ENCODE measurements around the gene SV2B. TPM values are rescaled to one million over a fixed set of nuclear protein-coding genes. Genes with fewer than 3 reads are reported as not detected.

Gene SV2B
- polyA plus RNA-seq, 1 donor (not counting 4 experiments of a cell fraction or from before 2014, with no cell fraction given), result 0.04 TPM

GRCh38 chr15:91224755-91225380 lies 124.8 kb downstream of the SV2B start:
- no peaks in the 10 kb centered on the region for H4K20me1 ChIP-seq (ENCODE audit: control insufficient read depth, extremely low read depth, insufficient read depth, low read length)
- no peak overlapping the region for H2AFZ ChIP-seq (ENCODE audit: control insufficient read depth, low read length)
- DNase-seq (ENCODE audit: low read depth, low spot score) (no peak), FAIRE-seq (peak; percentile 43)
- H3K9me1 ChIP-seq (ENCODE audit: control insufficient read depth, extremely low read depth, insufficient read depth, low read length), result no peaks in the 10 kb centered on the region
- H3K27me3 ChIP-seq (ENCODE audit: control insufficient read depth, extremely low read depth, insufficient read depth, low read length), result no peaks in the 10 kb centered on the region
- H3K4me1 ChIP-seq (ENCODE audit: control insufficient read depth, extremely low read depth, insufficient read depth, low read length), result no peaks in the 10 kb centered on the region
- no peak for TF ChIP-seq EZH2 (IDR thresholded peaks at IDR 0.05; ENCODE audit: low read length)
- peak; percentile 49 to 79 (median 69) for TF ChIP-seq CTCF (optimal IDR thresholded peaks at IDR 0.05 in 1 of 3, IDR thresholded peaks at IDR 0.05 in 1 of 3, conservative IDR thresholded peaks at IDR 0.05 in 1 of 3; ENCODE audit: extremely low read depth in 1 of 3, insufficient read depth in 2 of 3, low read length in 3 of 3)
- no peak overlapping the region for H3K27ac ChIP-seq (ENCODE audit: control insufficient read depth, insufficient read depth, low read length)
- no peaks in the 10 kb centered on the region for H3K9me3 ChIP-seq (ENCODE audit: control insufficient read depth, low read depth, low read length)
- dilution Hi-C loops (cut with MboI; ENCODE audit: extremely low pct_ligation_motif_present, low sequenced_read_pairs), result no loop called here
- H3K4me3 ChIP-seq (ENCODE audit: control insufficient read depth in 2 of 3, extremely low read depth in 1 of 3, insufficient read depth in 2 of 3, low read depth in 1 of 3, low read length in 3 of 3), result no peak overlapping the region
- no peak overlapping the region for H3K9ac ChIP-seq (ENCODE audit: control insufficient read depth, extremely low read depth, insufficient read depth, low read length)
- H3K79me2 ChIP-seq (ENCODE audit: control insufficient read depth, insufficient read depth, low read length), result no peaks in the 10 kb centered on the region
- no peak overlapping the region for H3K4me2 ChIP-seq (ENCODE audit: control insufficient read depth, extremely low read depth, insufficient read depth, low read depth, low read length)
- H3K36me3 ChIP-seq (ENCODE audit: control insufficient read depth in 2 of 2, extremely low read depth in 1 of 2, insufficient read depth in 2 of 2, low read length in 2 of 2), result no peaks in the 10 kb centered on the region

GRCh38 chr15:91225741-91226140 lies 125.7 kb downstream of the SV2B start:
- dilution Hi-C loops (cut with MboI; ENCODE audit: extremely low pct_ligation_motif_present, low sequenced_read_pairs), result no loop called here
- Histone ChIP-seq H3K36me3 (ENCODE audit: control insufficient read depth in 2 of 2, extremely low read depth in 1 of 2, insufficient read depth in 2 of 2, low read length in 2 of 2) (no peaks in the 10 kb centered on the region), H3K79me2 (ENCODE audit: control insufficient read depth, insufficient read depth, low read length) (no peaks in the 10 kb centered on the region), H4K20me1 (ENCODE audit: control insufficient read depth, extremely low read depth, insufficient read depth, low read length) (no peaks in the 10 kb centered on the region), H3K4me3 (ENCODE audit: control insufficient read depth in 2 of 3, extremely low read depth in 1 of 3, insufficient read depth in 2 of 3, low read depth in 1 of 3, low read length in 3 of 3) (no peak overlapping the region), H3K9ac (ENCODE audit: control insufficient read depth, extremely low read depth, insufficient read depth, low read length) (no peak overlapping the region), H3K4me2 (ENCODE audit: control insufficient read depth, extremely low read depth, insufficient read depth, low read depth, low read length) (no peak overlapping the region), H3K9me1 (ENCODE audit: control insufficient read depth, extremely low read depth, insufficient read depth, low read length) (no peaks in the 10 kb centered on the region), H3K27ac (ENCODE audit: control insufficient read depth, insufficient read depth, low read length) (no peak overlapping the region), H3K9me3 (ENCODE audit: control insufficient read depth, low read depth, low read length) (no peaks in the 10 kb centered on the region), H2AFZ (ENCODE audit: control insufficient read depth, low read length) (no peak overlapping the region), H3K27me3 (ENCODE audit: control insufficient read depth, extremely low read depth, insufficient read depth, low read length) (no peaks in the 10 kb centered on the region), H3K4me1 (ENCODE audit: control insufficient read depth, extremely low read depth, insufficient read depth, low read length) (no peaks in the 10 kb centered on the region)
- TF ChIP-seq EZH2 (IDR thresholded peaks at IDR 0.05; ENCODE audit: low read length), result no peak
- TF ChIP-seq CTCF (optimal IDR thresholded peaks at IDR 0.05 in 1 of 3, IDR thresholded peaks at IDR 0.05 in 1 of 3, conservative IDR thresholded peaks at IDR 0.05 in 1 of 3; ENCODE audit: extremely low read depth in 1 of 3, insufficient read depth in 2 of 3, low read length in 3 of 3), result no peak
- DNase-seq (ENCODE audit: low read depth, low spot score) (no peak), FAIRE-seq (no peak)
